Hepatic stellate cell (primary cell): ENCODE results near the gene DCUN1D2.
"Not testable (repeated sequence)": the region's sequence is repeated elsewhere in the genome, so short reads cannot be mapped to it uniquely, and the experiment has no call there.

Source experiments
- DNase-seq: peaks from one replicate; pipeline ENCODE4 v3.0.0; 2011; ENCODE audit warnings: low spot score

The DCUN1D2 gene

DNA sequence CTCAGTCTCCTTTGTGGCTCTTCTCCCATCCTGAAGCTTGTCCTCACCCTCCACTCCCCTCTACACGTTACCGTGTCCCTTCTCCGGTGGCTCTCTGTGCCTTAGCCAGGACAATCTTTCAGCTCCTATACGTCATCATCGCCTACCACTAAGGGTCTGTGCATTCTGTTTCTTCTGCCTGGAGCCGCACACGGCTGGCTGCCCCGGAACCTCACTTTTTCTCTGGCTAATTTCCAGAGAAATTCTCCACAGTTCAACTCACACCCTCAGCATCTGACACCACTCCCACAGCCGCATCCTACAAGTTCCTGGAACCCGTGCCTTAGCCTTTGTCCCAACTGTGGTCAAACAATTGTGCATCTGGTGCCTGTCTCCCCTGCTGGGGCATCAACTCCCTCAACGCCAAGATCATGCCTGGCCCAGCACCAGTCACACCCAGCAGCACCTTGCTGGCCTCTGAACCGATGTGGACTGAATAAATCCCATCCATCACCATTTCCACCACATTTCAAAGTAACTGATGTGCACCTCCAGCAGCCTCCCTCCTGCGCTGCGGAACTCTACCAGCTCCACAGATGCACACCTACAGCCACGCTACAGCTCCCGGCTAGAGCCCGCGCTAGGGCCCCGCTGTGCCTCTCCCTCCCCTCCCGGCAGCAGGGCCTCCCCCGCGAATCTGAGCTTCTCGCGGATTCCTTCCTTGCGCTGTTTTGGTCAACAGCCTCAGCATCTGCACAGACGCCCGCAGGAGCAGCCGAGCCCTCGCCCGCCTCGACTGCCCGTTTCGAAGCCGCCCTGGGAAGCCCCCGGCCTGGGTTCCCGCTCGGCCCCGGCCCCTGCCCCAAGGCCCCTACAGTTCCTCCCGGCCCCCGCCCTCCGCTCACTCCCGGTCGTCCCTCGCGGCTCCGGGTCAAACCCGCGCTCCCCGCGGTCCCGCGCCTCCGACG, 689 bp downstream of the DCUN1D2 start:
- peak; percentile 75 for DNase-seq

DNA sequence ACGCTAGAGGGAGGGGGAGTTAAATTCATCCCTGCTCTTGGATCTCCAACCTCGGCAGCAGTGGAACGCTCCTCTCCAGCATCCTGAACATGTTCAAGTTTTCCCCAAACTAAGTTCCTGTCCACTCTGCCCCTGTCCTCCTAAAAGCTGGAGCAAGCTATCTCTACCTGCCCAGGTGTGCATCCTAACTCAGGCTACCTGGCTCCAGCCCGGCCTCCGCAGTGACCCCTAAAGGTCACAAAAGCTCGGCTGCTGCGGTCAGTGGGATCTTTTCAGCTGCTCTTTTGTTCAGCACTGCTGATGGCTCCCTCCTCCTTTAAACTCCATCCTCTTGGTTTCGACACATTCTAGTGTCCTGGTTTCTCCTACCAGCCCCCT, 1.4 kb downstream of the DCUN1D2 start:
- DNase-seq = no peak

DNA sequence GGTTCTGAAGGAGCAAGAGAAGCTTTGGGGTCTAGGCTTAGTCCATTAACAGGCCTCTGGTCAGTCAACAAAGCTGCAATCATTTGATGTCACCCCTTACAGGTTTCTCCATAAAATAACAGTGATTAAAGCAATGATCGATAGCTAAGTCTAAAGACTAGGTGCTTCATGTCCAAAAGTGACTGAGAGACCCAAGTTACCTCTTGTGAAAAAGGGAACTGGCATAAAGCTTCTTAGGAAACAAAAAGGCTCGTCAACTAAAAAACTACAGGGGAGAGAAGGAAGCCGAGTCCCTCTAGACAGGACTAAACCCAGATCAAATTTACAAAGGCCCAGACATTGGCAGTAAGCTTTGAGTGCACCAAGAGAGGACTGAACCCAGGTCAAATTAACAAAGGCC, 2.2 kb downstream of the DCUN1D2 start:
- DNase-seq = no peak

DNA sequence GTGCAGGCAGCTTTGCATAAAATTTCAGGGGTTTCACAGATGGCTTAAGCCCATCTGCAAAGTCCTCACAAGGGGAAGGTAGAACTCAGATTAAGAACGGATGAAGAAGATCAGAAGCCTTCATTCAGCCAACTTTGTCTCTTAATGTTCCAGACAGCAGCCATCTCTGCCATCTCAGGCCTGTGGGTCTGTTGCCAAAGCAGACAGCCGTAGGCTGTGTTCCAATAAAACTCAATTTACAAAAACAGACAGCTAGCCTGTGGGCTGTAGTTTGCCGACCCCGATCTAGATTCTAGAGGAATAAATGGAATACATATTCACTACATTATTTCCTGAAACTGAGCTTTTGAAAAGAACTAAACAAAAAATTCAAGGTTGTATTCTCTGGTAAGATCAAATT, 3.8 kb downstream of the DCUN1D2 start:
- no peak for DNase-seq

DNA sequence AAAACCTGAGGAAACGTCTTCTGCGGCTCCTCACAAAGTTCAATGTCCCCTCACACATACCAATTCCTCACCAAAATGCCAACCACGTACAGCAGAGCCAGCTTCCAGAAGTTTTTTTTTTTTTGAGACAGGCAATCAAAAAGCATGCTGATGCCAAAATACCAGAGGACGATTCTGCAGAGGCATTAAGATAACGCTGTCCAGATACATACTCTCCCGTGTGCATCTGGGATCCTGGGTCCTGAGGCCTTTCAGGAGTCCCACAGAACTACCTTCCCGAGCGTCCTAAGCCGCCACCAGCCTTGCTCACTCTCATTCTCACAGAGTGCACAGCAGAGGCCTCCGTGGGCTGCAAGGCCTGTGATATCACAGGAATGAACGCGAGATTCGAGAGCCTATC, 5.0 kb downstream of the DCUN1D2 start:
- no peak for DNase-seq

DNA sequence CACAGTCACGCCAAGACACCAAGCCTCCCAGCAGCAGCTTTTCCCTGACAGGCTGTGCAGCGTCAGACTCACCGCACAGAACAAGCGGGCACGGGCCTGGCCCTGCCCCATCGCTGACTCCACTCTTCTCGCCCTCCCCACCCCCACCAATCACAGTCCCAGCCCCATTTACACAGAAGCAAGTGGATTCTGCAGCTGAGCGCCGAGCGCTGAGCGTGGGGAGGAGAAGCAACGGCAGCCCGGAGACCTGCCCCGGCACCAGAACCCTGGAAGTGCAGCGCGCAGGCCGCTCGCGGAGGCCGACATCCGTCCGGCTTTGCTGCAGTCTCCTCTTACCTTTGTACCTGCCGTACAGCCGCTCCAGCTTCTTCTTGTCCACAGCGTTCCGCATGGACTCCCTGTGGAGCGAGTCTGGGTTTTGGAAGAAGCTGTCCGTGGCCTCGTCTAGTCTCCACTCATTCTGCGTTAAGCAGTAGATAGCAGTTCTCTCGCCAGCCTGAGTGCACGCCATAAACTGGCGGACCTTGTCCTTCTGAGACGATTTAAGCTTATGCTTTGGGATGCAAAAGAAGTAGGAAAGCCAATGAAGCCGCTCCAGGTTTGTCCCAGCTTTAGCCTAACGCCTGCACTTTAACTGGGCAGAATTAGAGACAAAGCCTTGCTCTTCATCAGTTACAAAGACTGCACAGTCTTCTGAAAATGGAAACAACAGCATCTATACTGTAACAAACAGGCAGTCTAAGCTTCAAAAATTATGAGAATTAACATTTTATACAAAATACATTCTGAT, 6.8 kb downstream of the DCUN1D2 start:
- no peak for DNase-seq

DNA sequence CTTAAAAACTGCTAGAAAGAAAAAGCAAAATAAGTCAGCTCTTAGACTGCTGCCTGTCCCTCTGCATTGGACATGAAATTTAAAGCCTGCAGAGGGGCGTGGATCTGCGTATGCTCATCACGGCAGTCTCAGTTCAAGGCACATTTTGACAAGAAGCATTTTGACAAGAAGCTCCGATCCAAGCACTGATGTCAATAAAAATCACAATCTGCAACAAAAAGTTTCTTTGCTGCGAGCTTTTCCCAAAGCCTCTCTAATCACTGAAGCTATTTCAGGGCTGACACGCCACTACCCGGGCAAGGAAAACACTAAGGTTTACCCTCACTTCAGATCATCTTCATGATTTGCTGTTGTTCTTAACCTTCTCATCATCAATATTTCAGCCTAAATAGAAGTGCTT, 7.4 kb downstream of the DCUN1D2 start:
- DNase-seq = no peak

DNA sequence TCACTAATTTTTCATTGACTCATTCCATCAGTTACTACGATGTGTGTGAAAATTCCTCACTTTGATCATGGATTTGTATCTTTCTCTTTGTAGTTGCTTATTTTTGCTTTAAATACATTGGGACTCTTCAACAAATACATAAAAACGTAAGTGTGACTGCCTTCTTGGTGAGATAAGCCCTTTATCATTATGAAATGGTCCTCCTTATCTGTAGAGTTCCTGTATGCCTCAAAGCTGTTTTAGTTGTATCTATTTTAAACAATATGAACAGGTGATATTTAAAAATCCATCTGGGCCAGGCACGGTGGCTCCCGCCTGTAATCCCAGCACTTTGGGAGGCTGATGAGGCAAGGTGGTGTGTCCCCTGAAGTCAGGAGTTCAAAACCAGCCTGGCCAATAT, 11.3 kb downstream of the DCUN1D2 start:
- DNase-seq = no peak

DNA sequence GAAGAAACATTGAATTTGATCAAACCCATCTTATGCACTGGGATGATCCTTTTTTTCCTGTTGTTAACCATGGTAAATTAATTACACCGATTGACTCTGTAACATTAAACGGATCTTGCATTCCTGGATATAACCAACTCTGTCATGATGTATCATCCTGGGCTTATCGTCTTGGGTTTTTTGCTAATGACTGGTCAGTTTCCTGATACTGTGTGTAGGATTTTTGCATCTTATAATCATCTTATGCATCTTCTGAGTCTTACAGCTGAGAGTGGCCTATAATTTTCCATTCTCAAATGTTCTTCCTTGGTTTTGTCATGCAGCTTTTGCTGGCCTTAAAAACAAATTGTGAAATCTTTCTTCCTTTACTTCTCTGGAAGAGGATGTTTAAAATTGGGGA, 12.8 kb downstream of the DCUN1D2 start:
- DNase-seq = no peak

DNA sequence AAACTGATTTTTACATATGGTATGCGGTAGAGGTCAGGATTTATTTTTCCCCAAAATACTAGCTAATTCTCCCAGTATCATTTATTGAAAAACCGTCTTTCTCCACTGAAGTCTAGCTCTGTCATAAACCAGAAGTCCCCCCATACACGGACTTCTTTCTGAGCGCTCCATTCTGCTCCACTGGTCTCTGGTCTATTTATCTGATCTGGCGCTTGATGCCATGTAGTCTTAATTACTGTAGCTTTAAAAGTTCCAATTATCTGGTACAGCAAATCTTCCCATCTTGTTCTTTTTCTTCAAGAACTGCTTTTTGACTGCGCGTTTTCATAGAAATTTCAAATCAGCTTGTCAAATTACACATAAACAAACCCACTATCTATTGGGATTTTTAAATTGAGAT, 13.7 kb downstream of the DCUN1D2 start:
- DNase-seq = no peak

DNA sequence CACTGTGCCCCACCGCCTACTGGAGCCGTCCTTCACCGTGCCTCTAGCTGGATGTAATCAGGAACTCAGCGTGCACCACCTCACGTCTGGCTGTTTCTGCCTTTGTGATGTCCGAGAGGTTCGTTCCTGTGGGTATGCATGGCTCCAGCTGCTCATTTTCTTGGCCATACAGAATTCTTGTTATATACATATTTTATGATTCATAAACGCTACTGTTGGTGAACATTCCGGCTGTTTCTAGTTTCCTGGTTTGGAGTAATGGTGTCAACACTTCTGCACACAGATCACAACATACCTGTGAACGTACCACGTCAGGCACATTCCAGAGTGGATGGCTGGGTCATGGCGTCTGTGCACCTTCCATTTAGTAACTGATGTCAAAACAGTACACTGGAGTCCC, 14.6 kb downstream of the DCUN1D2 start:
- no peak for DNase-seq

DNA sequence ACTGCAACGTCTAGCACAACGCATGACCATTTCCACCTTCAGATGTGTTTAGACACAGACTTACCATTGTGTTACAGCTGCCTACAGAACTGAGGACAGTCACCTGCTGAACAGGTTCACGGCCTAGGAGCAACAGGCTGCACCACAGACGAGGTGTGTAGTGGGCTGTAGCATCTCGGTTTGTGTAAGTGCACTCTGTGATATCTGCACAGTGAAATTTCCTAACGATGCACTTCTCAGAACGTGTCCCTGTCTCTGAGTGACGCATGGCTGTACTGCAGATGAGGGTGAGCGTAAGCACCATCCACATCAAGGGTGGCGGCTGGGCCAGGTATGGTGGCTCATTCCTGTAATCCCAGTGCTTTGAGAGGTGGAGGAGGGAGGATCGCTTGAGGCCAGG, 15.2 kb downstream of the DCUN1D2 start:
- DNase-seq = no peak

DNA sequence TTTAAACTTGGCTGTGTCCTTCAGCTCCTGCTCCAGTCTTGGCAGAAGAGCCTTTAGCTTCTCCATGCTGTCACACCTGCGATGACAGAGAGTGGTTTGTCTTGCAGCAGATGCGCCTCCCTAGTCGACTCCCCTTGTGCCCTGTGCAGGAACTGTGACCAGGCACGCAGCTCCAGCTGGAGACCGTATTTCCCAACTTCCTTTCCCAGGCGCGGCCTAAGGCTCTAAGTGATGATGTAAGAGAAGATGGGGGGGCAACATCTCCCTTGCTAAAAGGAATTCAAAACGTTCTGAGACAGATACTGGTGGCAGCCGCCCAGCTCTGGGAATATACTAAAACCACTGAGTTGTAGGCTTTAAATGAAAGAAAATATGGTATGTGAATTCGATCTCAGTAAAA, 16.3 kb downstream of the DCUN1D2 start:
- DNase-seq = no peak

DNA sequence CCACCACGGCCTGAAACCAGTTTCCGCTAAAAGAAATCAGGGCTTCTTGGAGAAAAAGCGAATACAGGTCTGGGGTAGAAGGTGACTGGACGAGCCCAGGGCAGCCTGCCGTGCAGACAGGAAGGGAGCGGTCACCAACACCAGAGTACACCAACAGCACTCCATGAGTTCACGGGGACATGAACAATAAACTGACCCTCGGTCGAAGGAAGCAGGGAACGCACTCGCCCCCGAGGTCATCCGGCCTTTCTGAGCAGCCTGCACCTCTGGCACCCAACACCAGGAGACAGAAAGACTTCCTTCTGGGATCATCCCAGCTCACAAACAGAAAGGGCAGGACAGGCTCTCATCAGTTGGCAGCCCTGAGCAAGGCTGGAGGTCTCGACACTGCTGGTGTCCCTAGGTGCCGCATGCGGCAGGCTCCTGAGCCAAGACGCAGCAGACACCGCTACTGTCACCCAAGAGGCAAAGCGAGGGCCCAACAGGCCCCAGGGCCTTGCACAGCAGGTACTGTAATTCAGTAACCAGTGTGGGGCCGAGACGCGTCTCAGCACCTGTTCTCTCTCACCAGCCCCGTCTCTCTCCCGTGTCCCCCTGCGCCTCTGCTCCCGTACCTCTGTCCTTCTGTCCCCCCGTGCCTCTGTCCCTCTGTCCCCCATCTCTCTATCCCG, 18.0 kb downstream of the DCUN1D2 start:
- no peak for DNase-seq

DNA sequence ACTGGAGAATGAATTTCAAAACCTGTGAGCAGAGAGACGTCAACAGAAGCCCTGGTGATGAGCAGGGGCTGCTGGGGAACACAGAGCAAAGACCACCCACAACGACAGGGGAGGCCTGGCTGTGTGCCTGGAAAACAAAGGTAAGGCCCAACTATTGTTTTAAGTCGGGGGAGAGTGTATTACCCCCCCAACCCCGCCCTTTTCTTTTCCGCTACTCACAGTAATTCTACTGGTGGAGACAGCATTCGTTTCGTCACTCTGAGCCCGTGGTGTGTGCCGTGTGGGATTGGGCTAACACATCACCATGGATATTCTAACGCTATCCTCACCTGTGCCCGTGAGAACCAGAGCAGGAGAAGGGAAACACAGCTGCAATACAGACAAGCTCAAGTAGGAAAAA, 18.7 kb downstream of the DCUN1D2 start:
- no peak for DNase-seq

DNA sequence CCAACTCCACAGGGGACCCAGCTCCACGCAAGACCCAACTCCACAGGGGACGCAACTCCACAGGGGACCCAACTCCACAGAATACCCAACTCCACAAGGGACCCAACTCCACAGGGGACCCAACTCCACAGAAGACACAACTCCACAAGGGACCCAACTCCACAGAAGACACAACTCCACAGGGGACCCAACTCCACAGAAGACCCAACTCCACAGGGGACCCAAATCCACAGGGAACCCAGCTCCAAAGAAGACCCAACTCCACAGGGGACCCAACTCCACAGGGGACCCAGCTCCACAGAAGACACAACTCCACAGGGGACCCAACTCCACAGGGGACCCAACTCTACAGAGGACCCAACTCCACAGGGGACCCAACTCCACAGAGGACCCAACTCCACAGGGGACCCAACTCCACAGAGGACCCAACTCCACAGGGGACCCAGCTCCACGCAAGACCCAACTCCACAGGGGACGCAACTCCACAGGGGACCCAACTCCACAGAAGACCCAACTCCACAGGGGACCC, 19.8 kb downstream of the DCUN1D2 start:
- DNase-seq = not testable (repeated sequence)

DNA sequence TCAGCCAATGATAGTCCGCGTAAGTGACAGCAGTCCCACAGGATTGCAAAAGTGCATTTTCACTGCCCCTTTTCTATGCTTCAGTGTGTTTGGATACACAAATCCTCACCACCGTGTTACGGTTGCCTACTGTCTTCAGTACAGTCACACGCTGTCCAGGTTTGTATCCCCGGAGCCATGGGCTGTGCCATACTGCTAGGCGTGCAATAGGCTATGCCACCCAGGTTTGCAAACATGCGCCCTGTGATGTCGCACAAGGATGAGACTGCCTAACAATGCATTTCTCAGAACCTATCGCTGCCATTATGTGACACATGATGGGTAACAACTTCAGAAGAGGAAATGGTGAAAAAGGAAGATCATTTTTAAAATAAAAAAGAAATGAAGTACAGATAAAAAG, 20.4 kb downstream of the DCUN1D2 start:
- DNase-seq = no peak

DNA sequence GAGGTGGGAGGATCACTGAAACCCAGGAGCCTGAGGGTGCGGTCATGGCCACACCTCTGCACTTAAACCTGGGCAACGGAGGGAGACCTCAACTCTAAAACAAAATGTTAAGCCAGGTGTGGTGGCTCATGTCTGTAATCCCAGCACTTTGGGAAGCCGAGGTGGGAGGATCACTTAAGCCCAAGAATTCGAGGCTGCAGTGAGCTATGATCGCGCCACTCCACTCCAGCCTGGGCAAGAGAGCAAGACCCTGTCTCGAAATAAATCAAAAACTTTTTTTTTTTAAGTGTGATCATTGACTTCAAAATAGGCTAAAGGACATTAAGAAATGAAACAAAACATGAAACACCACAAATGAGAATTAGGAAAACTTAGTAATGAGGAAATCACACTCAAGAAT, 20.9 kb downstream of the DCUN1D2 start:
- DNase-seq = no peak

DNA sequence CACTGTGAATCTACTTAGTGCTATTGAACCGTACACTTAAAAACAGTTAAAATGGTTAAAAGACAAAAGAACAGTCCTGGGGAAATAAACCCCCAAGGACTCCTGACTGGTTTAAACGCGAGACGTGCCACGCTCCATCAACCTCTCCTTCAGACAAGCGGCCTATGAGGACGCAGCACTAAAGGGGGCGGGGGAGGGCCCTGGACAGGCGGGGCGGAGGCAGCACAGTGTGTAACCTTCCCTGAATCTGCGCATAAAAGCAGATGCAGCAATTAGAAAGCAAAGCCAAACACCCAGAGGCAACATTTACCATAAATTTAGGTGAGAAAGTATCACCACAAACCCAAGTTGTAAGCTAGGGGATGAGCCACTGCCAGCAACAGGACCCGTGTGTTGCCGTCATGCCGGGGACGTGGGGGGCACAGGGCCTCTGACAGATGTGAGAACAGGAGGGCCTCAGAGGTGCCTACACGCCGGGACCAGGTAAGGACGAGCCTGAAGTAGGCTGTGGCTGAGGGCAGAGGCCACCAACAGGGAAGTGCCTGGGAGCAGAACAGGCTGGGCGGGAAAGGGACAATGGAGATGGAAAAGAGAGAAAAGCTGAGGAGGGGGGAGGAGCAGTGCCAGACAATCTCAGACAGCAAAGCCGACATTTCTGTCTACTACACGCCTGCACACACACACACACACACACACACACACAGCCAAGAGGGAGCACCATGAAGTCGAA, 21.9 kb downstream of the DCUN1D2 start:
- no peak for DNase-seq

DNA sequence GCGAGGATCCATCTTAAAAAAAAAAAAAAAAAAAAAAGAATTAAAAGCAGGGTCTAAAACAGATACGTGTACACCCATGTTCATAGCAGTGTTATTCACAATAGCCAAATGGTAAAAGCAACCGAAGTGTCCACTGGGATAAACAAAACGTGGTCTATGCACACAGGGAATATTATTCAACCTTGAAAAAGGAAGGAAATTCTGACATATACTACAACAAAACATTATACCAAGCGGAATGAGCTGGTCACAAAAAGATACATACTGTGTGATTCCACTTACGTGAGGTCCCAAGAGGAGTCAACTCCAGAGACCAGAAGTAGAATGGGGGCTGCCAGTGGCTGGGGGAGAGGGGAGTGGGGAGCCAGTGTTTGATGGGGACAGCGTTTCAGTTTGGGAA, 22.5 kb downstream of the DCUN1D2 start:
- no peak for DNase-seq

DNA sequence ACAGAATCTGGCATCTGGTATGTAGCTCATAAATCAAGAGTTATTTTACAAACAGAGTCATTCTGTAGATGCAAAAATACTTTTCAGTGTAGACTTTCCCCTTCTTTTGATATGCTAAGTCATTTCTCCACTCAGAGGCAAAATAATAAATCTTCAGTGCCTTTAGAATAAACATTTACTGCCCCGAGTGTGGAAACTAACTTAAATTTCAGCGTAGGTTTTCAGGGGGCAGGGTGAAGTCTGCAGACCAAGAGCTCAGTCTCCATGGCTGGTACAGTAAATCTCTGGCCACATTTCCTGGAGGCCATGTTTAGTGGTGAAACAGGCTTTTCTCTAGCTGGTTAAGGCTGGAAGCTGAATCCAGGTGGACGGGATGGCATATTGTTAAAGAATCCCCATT, 24.1 kb downstream of the DCUN1D2 start:
- no peak for DNase-seq

DNA sequence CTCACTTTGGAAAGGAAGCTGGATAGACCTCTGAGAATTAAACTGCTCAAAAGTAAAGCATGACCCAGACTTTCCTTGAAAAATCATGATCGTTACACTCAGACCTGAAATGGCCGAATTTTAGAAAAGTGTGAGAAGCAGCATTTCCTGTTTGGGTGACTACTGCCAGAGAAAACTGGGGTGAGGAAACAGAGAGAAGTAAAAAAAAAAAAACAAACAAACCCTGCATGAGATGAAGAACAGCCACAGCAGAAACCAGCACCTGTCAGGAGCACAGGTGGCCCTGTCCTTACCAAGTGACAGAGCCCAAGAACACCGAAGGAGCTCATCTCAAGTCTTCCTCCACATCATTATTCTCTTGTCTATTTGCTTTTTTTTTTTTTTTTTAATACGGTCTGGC, 25.2 kb downstream of the DCUN1D2 start:
- DNase-seq = no peak
